ENCODE data around the gene ZNF512.
"Not testable (repeated sequence)": the region's sequence is repeated elsewhere in the genome, so short reads cannot be mapped to it uniquely, and the experiment has no call there.

Gene ZNF512, protein sequence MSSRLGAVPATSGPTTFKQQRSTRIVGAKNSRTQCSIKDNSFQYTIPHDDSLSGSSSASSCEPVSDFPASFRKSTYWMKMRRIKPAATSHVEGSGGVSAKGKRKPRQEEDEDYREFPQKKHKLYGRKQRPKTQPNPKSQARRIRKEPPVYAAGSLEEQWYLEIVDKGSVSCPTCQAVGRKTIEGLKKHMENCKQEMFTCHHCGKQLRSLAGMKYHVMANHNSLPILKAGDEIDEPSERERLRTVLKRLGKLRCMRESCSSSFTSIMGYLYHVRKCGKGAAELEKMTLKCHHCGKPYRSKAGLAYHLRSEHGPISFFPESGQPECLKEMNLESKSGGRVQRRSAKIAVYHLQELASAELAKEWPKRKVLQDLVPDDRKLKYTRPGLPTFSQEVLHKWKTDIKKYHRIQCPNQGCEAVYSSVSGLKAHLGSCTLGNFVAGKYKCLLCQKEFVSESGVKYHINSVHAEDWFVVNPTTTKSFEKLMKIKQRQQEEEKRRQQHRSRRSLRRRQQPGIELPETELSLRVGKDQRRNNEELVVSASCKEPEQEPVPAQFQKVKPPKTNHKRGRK

DNA sequence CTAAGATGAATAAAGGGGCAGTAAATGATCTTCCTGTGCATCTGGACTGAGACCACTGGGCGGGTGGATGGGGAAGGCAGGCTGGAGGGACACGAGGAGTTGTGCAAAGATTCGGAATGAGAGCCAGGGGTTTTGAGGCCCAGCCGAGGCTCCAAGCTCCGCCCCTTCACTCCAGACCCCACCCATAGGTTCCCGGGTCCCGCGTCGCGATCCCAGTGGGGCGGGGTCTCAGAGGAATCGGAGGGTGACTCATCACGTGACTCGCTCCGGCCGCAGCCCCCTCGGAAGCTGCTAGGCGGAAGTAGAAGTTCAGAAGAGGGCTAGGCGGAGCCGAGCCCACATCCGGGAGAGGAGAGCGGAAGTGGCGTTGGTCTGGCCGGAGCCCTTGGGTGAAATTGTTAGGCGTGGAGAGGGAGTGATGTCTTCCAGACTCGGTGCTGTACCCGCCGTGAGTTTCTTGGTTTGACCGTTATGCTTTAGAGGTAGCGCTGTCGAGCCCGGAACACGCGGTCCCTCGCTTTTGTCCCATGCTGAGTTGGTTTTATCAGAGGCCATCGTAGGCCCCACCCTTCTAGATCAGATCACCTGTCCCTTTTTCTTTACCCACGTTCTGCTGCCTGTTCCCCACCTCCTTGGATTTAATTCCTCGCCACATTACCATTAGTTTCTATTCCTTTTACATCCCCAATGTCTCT lies at the start of gene ZNF512:
TSS of gene ZNF512 (plus strand) at position 348 of the 695 bp plus-strand sequence. CDS start at position 419, 71 bp downstream.
- H4K20me1 ChIP-seq (ENCODE audit: insufficient read depth, low read length, poor library complexity, severe bottlenecking): peaks cover 43% of the 10 kb centered on the region
- H3K4me2 ChIP-seq (ENCODE audit: low read depth, low read length, poor library complexity, severe bottlenecking): peak within 1 kb of the TSS; percentile 94
- 0 out of 2 replicates have a peak, but pooled peaks cover 3% of the 10 kb centered on the region for H3K9me3 ChIP-seq (ENCODE audit: insufficient read depth, low read depth, low read length)
- H2AFZ ChIP-seq (ENCODE audit: low read length): peak within 1 kb of the TSS; percentile 96
- no peaks in the 10 kb centered on the region for H3K9me2 ChIP-seq (replicated peaks; ENCODE audit: low read depth, low read length)
- peak within 1 kb of the TSS; percentile 97 for H3K9ac ChIP-seq (ENCODE audit: low read depth, low read length, poor library complexity, severe bottlenecking)
- H3K4me1 ChIP-seq (ENCODE audit: insufficient read depth, low read length, poor library complexity, severe bottlenecking): peaks cover 48% of the 10 kb centered on the region
- peak within 1 kb of the TSS; percentile 99 for H3K4me3 ChIP-seq (ENCODE audit: low read length, poor library complexity, severe bottlenecking)
- H3K27me3 ChIP-seq (ENCODE audit: insufficient read depth, low read length, poor library complexity, severe bottlenecking): peaks cover 31% of the 10 kb centered on the region
- H3K79me2 ChIP-seq (ENCODE audit: insufficient read depth, low read length): peaks cover 48% of the 10 kb centered on the region
- TF ChIP-seq EZH2phosphoT487 (IDR thresholded peaks at IDR 0.05; ENCODE audit: borderline replicate concordance): no peak
- TF ChIP-seq, protein P1, sequence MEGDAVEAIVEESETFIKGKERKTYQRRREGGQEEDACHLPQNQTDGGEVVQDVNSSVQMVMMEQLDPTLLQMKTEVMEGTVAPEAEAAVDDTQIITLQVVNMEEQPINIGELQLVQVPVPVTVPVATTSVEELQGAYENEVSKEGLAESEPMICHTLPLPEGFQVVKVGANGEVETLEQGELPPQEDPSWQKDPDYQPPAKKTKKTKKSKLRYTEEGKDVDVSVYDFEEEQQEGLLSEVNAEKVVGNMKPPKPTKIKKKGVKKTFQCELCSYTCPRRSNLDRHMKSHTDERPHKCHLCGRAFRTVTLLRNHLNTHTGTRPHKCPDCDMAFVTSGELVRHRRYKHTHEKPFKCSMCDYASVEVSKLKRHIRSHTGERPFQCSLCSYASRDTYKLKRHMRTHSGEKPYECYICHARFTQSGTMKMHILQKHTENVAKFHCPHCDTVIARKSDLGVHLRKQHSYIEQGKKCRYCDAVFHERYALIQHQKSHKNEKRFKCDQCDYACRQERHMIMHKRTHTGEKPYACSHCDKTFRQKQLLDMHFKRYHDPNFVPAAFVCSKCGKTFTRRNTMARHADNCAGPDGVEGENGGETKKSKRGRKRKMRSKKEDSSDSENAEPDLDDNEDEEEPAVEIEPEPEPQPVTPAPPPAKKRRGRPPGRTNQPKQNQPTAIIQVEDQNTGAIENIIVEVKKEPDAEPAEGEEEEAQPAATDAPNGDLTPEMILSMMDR (conservative IDR thresholded peaks at IDR 0.05; ENCODE audit: low read length): no peak
- H3F3A ChIP-seq (ENCODE audit: low read depth): no peaks in the 10 kb centered on the region
- H3K36me3 ChIP-seq (ENCODE audit: insufficient read depth, low read length): no peaks in the 10 kb centered on the region

DNA sequence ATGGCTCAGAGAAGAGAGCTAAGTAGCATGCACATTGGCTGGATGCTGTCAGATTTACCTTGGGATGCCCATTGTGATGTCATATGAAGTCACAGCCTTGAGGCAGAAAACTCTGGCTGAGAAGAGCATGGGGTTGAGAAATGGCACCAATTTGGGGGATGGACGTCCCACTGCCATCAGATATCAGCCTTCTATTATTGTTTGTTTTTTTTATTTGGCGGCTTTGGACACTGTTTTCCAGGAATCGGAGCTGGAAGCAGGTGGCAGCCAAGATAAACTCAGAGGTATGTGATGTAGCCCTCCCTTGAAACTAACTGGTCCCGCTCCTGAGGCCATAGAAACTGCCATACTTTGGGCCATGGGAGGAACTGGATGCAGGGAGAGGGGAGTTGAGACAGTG lies 45.6 kb upstream of the ZNF512 start:
- Histone ChIP-seq H2AFZ (ENCODE audit: low read length) (no peak overlapping the region), H3K4me2 (ENCODE audit: low read depth, low read length, poor library complexity, severe bottlenecking) (no peak overlapping the region), H3K4me3 (ENCODE audit: low read length, poor library complexity, severe bottlenecking) (no peak overlapping the region), H3F3A (ENCODE audit: low read depth) (no peaks in the 10 kb centered on the region), H3K27me3 (ENCODE audit: insufficient read depth, low read length, poor library complexity, severe bottlenecking) (no peaks in the 10 kb centered on the region), H3K79me2 (ENCODE audit: insufficient read depth, low read length) (no peaks in the 10 kb centered on the region), H3K36me3 (ENCODE audit: insufficient read depth, low read length) (no peaks in the 10 kb centered on the region), H4K20me1 (ENCODE audit: insufficient read depth, low read length, poor library complexity, severe bottlenecking) (no peaks in the 10 kb centered on the region), H3K9me2 (replicated peaks; ENCODE audit: low read depth, low read length) (no peaks in the 10 kb centered on the region), H3K4me1 (ENCODE audit: insufficient read depth, low read length, poor library complexity, severe bottlenecking) (no peaks in the 10 kb centered on the region), H3K9me3 (ENCODE audit: insufficient read depth, low read depth, low read length) (no peaks in the 10 kb centered on the region), H3K9ac (ENCODE audit: low read depth, low read length, poor library complexity, severe bottlenecking) (no peak overlapping the region)
- no peak for TF ChIP-seq EZH2phosphoT487 (IDR thresholded peaks at IDR 0.05; ENCODE audit: borderline replicate concordance)
- TF ChIP-seq, protein P1 (conservative IDR thresholded peaks at IDR 0.05; ENCODE audit: low read length): no peak

DNA sequence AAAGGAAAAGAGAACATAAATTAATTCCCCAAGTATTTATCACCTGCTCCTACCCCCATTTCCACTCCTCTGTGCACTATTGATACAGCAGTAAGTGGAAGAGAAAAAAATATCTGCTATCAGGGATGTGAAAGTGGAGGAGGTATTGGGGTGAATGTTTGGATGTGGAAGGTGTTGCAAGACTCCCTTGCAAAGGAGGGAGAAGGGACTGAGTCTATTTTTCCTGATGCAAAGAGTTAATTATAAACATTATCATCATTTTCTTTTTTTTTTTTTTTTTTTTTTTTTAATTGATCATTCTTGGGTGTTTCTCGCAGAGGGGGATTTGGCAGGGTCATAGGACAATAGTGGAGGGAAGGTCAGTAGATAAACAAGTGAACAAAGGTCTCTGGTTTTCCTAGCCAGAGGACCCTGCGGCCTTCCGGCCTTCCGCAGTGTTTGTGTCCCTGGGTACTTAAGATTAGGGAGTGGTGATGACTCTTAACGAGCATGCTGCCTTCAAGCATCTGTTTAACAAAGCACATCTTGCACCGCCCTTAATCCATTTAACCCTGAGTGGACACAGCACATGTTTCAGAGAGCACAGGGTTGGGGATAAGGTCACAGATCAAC lies 43.9 kb upstream of the ZNF512 start:
- H3F3A ChIP-seq (ENCODE audit: low read depth); H3K9me2 ChIP-seq (replicated peaks; ENCODE audit: low read depth, low read length): not testable (repeated sequence)

DNA sequence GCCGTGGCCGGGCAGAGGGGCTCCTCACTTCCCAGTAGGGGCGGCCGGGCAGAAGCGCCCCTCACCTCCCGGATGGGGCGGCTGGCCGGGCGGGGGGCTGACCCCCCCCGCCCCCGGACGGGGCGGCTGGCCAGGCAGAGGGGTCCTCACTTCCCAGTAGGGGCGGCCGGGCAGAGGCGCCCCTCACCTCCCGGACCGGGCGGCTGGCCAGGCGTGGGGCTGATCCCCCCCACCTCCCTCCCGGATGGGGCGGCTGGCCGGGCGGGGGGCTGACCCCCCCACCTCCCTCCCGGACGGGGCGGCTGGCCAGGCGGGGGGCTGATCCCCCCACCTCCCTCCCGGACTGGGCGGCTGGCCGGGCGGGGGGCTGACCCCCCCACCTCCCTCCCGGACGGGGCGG lies 43.2 kb upstream of the ZNF512 start:
- H2AFZ ChIP-seq (ENCODE audit: low read length); H3K4me1 ChIP-seq (ENCODE audit: insufficient read depth, low read length, poor library complexity, severe bottlenecking); H3K4me2 ChIP-seq (ENCODE audit: low read depth, low read length, poor library complexity, severe bottlenecking); H3K9me3 ChIP-seq (ENCODE audit: insufficient read depth, low read depth, low read length); H3K9ac ChIP-seq (ENCODE audit: low read depth, low read length, poor library complexity, severe bottlenecking); H3F3A ChIP-seq (ENCODE audit: low read depth); H3K27me3 ChIP-seq (ENCODE audit: insufficient read depth, low read length, poor library complexity, severe bottlenecking); H3K36me3 ChIP-seq (ENCODE audit: insufficient read depth, low read length); H3K79me2 ChIP-seq (ENCODE audit: insufficient read depth, low read length); H3K4me3 ChIP-seq (ENCODE audit: low read length, poor library complexity, severe bottlenecking); H3K9me2 ChIP-seq (replicated peaks; ENCODE audit: low read depth, low read length); H4K20me1 ChIP-seq (ENCODE audit: insufficient read depth, low read length, poor library complexity, severe bottlenecking): not testable (repeated sequence)

More for the DNA sequence above, 43.9 kb upstream of the ZNF512 start:
- H3K4me2 ChIP-seq (ENCODE audit: low read depth, low read length, poor library complexity, severe bottlenecking); H3K9ac ChIP-seq (ENCODE audit: low read depth, low read length, poor library complexity, severe bottlenecking); H3K4me1 ChIP-seq (ENCODE audit: insufficient read depth, low read length, poor library complexity, severe bottlenecking); H3K4me3 ChIP-seq (ENCODE audit: low read length, poor library complexity, severe bottlenecking); H3K27me3 ChIP-seq (ENCODE audit: insufficient read depth, low read length, poor library complexity, severe bottlenecking); H4K20me1 ChIP-seq (ENCODE audit: insufficient read depth, low read length, poor library complexity, severe bottlenecking); H3K79me2 ChIP-seq (ENCODE audit: insufficient read depth, low read length); H2AFZ ChIP-seq (ENCODE audit: low read length); H3K9me3 ChIP-seq (ENCODE audit: insufficient read depth, low read depth, low read length); H3K36me3 ChIP-seq (ENCODE audit: insufficient read depth, low read length): not testable (repeated sequence)
